C1 segment of cervical spinal cord (tissue), 14 donors: ENCODE results near the gene COL9A1.

Experiments
- DNase-seq, 14 donors: peaks; one replicate each; lab custom pipeline; 2025; lab: John Stamatoyannopoulos, UW

The COL9A1 gene

GRCh38 chr6:70289299-70289698 lies 13.6 kb downstream of the COL9A1 start:
- no peak for DNase-seq

DNA sequence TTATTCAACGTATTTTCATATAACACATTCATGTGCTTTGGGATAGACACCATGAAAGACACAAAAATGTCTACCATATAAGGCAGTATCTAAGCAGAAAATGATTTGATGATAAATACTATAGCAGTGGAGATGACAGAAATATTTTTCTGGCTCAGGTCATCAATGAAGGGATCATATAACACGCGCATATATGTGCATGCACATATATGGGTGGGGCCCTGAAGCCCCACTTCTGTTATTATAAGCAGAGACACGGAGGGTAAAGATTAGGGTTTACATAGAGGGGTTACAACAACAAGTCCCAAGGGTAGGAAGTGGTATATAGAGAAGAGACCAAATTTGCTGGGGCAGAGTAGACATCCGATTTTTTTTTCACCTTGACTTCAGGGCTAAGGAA lies 16.0 kb downstream of the COL9A1 start:
- DNase-seq, result no peak

- no peak for DNase-seq
Measured at GRCh38 chr6:70285201-70285600, 17.7 kb downstream of the COL9A1 start.

- DNase-seq, result peak in 2 of 14 donors; percentile 2 to 7
Measured at GRCh38 chr6:70282919-70283461, 19.9 kb downstream of the COL9A1 start.

DNA sequence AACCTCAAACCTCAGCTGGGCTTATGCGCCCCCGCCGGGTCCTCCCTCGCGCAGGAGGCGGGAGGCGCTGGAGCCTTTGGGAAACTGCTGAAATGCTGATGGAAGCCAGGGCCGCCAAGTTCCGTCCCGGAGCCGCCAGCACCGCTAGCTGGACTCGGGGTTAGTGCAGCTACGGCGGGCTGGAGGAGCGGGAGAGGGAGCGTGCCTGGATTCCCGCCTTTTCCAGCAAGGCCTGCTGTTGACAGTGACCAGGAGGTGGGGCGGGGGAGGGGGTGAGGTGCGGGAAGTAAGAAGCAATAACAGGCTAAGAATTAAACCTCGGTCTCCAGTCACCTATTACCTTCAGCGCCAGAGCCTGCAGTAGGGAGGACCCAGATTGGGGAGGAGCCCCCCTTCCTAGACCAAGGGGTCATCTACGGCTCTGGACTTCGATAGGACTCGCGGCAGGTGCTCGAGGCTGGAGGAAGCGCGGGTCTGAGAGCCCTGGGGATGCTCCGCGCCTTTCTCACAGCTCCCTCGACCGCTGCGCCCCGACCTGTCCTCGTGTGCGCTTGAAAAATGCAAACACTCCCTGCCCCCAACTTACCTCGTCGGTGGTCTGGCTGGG lies 20.5 kb downstream of the COL9A1 start:
- DNase-seq, result peak in 2 of 14 donors; percentile 2 to 17

- DNase-seq, result no peak
Measured at GRCh38 chr6:70281923-70282311, 21.0 kb downstream of the COL9A1 start.

- DNase-seq, result no peak
Measured at GRCh38 chr6:70280400-70280853, 22.5 kb downstream of the COL9A1 start.

DNA sequence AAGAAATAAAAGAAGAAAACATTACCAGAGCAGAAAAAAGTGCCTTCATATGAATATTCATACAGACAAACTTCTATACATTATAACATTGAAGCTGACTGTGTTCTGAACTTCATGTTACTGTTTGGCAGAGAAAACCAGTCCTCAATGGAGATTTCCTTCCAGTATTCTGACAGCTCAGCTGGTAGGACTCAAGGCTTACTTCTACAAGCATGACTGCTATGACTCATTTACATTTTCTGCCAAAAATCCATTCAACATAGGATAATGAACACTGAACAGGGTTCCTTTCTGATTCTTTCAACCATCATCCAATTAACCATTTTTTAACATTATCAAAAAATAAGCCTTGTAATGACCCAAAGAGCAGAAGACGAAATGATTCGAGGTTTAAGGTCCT lies 25.4 kb downstream of the COL9A1 start:
- no peak for DNase-seq

DNA sequence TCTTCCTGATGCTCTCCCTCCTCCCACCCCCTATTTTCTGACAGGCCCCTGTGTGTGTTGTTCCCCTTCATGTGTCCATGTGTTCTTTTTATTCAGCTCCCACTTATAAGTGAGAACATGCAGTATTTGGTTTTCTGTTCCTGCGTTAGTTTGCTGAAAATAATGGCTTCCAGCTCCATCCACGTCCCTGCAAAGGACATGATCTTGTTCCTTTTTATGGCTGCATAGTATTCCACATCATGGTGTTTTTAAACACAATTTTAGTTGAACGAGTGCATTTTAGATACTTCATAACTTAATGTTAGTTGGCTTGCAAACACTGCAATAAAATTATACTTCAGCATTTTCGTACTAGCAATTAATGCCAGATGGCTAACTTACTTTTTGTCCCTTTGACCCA lies 28.5 kb downstream of the COL9A1 start:
- DNase-seq, result no peak

- DNase-seq, result no peak
Measured at GRCh38 chr6:70272071-70272470, 30.8 kb downstream of the COL9A1 start.

DNA sequence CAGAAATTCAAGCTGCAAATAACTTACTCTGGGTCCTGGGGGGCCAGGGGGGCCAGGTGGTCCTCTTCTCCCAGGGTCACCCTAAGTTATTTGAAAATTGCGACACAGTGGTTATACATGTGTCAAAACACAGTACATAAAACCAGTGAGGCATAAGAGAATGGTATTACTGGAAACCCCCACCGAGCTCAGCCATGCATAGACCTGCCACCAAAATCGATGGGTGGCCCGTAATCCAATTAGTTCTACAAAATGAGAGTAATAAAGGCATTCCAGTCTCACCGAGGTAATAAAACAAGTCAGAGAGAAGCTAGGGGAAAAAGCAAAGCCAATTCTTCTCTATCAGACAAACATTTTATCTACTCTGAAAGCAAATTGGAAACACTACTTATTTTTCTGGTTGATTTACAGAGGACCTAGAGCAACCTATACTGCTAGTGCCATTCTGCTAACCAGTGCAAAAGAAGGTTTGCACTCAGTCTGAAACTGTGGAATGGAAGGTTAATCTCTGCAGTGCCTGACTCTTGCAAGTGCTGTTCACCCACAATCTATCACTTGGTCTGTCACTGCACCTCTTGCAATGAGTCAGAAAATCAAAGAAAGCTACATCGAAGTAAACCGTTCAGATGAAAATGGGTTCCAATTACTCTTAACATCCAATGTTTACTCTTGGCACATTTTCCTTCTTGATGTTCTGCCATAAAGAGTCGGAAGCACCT lies 32.4 kb downstream of the COL9A1 start:
- no peak for DNase-seq

GRCh38 chr6:70266142-70266541 lies 36.7 kb downstream of the COL9A1 start:
- DNase-seq, result no peak

DNA sequence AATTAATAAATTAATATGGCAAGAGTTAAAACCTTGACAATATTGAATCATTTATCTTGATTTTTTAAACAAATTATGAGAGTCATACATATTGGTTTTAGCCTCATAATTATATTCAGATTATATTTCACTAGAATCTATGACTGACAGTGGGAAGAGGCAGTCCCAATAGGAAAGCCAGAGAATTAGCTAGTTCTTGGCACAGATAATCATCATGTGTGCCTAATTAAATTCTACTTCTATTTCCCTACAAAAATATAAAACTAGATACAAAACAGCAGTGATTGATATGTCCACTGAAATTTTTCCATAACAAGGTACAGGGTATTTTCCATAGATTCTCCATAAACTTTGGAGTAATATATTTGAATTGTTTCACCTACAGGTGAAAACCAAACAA lies 38.6 kb downstream of the COL9A1 start:
- no peak for DNase-seq

DNA sequence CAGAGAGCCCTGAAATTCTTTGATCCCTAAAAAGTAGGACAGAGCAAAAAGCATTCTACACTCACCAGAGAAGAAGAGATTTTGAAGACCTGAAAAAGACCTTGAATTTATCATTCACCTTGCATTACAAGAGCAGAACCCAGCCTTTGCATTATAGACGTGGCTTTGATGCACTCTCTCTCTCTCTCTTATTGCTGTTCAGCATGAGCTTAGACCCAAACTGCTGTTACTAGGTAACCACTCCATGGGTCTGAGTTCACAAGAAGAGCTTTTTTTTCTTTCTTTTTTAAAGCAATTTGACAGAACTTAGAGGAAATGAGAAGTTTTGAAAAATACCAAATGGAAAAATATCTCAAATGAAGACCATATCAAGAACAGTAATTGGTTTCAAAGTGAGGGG lies 44.4 kb downstream of the COL9A1 start:
- DNase-seq, result no peak

- DNase-seq, result no peak
Measured at GRCh38 chr6:70257768-70258273, 45.1 kb downstream of the COL9A1 start.

DNA sequence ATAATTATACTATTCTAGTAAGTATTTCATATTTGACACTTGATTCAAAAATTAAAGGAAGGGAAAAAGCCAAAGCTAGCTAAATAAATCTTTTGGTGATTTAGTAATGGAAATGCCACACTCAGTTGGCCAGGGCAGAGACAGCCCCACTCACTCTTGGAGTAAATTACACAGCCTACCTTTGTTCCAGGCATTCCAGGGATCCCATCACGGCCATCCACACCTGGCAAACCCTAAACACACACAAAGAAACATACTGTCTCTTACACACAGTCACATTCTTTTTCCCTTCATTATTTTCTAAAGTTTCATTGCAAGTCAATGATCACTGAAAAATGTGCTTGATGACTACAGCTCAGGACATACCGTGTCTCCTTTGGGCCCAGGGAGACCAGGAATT lies 48.1 kb downstream of the COL9A1 start:
- no peak for DNase-seq

GRCh38 chr6:70253923-70254322 lies 49.0 kb downstream of the COL9A1 start:
- DNase-seq, result no peak

GRCh38 chr6:70252604-70253003 lies 50.3 kb downstream of the COL9A1 start:
- no peak for DNase-seq

GRCh38 chr6:70246118-70246517 lies 56.8 kb downstream of the COL9A1 start:
- no peak for DNase-seq

- peak in 1 of 14 donors; percentile 9 for DNase-seq
Measured at GRCh38 chr6:70241991-70242420, 60.9 kb downstream of the COL9A1 start.

DNA sequence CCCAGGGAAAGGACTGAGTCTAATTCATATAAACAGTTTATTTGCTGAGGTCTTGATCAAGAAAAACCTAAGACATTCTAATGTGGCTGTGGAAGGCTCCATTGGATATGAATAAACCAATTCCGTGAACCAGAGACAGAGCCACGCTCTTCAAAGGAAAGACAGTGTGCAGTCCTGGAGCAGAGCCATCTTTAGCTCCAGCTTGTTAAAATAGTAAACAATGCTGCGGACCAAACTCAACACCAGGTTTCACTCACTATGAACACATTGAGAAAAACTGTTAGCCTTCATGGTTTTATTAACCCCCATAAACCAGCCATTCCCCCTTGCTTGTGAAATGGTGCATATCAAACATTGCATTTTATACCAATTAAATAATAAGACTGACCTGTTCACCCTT lies 61.9 kb downstream of the COL9A1 start:
- DNase-seq, result no peak

DNA sequence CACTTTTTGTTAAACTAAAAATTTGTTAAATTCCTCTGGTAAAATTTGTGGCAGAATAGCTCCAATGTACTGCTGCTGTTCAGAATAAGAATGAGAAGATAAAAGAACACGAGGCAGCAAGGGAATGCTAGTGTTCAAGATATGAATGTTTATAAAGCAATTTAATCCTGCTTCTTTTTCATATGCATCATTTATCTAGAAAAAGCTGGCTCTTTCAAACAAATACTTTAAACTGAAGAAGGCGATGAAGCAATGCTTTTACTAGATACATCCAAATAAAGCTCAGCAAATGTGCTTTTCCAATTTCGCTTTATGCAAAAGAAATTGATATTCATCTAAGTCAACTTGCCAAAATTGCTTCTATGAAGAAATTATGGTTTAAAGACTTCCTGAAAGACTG lies 66.5 kb downstream of the COL9A1 start:
- no peak for DNase-seq
